Measurements from ENCODE around the gene CAMSAP3.

CAMSAP3 gene

DNA sequence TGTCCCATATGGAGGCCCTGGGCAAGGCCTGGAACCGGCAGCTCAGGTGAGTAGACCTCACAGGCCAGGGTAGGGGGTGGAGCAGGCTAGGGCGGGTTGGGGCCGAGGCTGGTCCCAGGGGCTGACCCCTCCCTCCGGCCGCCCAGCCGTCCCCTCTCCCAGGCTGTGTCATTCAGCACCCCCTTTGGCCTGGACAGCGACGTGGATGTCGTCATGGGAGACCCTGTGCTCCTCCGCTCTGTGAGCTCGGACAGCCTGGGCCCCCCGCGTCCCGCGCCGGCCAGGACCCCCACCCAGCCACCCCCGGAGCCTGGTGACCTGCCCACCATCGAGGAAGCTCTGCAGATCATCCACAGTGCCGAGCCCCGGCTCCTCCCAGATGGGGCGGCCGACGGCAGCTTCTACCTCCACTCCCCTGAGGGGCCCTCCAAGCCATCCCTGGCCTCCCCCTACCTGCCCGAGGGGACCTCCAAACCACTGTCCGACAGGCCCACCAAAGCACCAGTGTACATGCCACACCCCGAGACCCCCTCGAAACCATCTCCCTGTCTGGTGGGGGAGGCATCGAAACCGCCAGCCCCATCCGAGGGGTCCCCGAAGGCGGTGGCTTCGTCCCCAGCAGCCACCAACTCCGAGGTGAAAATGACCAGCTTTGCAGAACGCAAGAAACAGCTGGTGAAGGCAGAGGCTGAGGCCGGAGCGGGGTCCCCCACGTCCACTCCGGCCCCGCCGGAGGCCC is 16.0 kb downstream of the CAMSAP3 start:
- TF ChIP-seq, protein P1, sequence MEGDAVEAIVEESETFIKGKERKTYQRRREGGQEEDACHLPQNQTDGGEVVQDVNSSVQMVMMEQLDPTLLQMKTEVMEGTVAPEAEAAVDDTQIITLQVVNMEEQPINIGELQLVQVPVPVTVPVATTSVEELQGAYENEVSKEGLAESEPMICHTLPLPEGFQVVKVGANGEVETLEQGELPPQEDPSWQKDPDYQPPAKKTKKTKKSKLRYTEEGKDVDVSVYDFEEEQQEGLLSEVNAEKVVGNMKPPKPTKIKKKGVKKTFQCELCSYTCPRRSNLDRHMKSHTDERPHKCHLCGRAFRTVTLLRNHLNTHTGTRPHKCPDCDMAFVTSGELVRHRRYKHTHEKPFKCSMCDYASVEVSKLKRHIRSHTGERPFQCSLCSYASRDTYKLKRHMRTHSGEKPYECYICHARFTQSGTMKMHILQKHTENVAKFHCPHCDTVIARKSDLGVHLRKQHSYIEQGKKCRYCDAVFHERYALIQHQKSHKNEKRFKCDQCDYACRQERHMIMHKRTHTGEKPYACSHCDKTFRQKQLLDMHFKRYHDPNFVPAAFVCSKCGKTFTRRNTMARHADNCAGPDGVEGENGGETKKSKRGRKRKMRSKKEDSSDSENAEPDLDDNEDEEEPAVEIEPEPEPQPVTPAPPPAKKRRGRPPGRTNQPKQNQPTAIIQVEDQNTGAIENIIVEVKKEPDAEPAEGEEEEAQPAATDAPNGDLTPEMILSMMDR (IDR thresholded peaks at IDR 0.05): no peak
- no peak for DNase-seq (ENCODE audit: low spot score)
- H3K4me3 ChIP-seq: no peak overlapping the region
- no peak overlapping the region for H3K27ac ChIP-seq

DNA sequence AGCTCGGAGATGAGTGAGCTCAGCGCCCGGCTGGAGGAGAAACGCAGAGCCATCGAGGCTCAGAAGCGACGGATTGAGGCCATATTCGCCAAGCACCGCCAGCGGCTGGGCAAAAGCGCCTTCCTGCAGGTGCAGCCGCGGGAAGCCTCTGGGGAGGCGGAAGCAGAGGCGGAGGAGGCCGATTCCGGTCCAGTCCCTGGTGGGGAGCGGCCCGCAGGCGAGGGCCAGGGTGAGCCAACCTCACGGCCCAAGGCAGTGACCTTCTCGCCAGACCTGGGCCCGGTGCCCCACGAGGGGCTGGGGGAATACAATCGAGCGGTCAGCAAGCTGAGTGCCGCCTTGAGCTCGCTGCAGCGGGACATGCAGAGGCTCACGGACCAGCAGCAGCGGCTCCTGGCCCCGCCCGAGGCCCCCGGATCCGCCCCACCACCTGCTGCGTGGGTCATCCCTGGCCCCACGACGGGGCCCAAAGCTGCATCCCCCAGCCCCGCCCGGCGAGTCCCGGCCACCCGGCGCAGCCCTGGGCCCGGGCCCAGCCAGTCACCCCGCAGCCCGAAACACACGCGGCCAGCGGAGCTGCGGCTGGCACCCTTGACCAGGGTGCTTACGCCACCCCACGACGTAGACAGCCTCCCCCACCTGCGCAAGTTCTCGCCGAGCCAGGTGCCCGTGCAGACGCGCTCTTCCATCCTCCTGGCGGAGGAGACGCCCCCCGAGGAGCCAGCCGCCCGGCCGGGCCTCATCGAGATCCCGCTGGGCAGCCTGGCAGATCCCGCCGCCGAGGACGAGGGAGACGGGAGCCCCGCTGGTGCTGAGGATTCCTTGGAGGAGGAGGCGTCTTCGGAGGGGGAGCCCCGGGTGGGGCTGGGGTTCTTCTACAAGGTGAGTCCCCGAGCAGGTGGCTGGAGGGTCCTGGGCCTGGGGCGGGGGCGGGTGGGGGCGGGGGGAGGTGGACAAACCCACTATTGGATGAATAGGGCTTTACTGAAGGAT is 16.9 kb downstream of the CAMSAP3 start:
- DNase-seq (ENCODE audit: low spot score): no peak
- TF ChIP-seq, protein P1 (IDR thresholded peaks at IDR 0.05): no peak
- Histone ChIP-seq H3K27ac (no peak overlapping the region), H3K4me3 (no peak overlapping the region)

DNA sequence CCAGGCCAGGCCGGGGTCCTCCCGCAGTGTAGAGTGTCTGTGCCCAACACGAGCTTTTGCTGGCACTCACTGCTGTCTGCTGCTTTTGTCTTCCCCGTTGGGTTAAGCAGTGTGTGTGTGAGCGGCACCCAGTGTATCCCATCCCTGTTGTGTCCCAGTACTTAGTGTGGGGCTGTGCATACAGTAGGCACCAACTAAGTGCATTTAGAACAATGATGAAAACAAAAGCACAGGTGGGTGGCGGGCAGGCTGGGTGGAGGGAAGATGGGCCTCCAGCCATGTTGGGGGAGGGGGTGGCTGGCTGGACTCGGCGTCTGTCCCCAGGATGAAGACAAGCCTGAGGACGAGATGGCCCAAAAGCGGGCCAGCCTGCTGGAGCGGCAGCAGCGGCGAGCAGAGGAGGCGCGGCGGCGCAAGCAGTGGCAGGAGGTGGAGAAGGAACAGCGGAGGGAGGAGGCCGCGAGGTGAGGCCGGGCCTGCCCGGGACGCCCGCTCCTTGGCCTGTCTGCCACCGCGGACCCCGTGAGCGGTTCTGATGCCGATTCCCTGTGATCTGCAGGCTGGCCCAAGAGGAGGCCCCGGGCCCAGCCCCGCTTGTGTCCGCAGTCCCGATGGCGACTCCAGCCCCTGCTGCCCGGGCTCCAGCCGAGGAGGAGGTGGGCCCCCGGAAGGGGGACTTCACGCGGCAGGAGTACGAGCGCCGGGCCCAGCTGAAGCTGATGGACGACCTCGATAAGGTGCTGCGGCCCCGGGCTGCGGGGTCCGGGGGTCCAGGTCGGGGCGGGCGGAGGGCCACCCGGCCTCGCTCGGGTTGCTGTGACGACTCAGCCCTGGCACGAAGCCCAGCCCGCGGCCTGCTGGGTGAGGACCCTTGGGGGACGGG is 19.4 kb downstream of the CAMSAP3 start:
- no peak overlapping the region for H3K27ac ChIP-seq
- DNase-seq (ENCODE audit: low spot score): no peak
- TF ChIP-seq, protein P1 (IDR thresholded peaks at IDR 0.05): no peak
- H3K4me3 ChIP-seq: no peak overlapping the region

DNA sequence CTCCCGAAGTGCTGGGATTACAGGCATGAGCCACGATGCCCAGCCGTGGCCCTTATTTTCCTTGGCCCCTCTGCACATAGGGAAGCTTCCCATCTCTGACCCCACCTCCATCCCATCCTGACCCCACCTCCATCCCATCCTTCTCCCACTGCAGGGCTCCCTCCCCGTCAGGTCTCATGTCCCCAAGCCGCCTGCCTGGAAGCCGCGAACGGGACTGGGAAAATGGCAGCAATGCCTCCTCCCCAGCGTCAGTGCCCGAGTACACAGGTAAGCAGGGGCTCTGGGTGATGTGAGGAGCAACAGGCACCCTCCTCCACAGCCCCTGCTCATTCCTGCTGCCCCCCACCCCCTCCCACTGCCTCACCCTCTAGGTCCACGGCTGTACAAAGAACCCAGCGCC is 21.5 kb downstream of the CAMSAP3 start:
- DNase-seq (ENCODE audit: low spot score): no peak
- Histone ChIP-seq H3K4me3 (no peak overlapping the region), H3K27ac (no peak overlapping the region)
- TF ChIP-seq, protein P1 (IDR thresholded peaks at IDR 0.05): no peak

DNA sequence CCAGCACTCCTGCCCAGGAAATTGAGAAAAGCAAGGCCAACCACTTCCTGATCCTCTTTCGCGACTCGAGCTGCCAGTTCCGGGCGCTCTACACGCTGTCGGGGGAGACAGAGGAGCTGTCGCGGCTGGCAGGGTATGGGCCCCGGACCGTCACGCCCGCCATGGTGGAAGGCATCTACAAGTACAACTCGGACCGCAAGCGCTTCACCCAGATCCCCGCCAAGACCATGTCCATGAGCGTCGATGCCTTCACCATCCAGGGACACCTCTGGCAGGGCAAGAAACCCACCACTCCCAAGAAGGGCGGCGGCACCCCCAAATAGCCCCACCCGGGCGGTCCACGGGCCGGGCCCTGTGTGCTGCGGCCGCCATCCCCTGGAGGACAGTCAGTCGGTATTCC is 22.1 kb downstream of the CAMSAP3 start:
- TF ChIP-seq, protein P1 (IDR thresholded peaks at IDR 0.05): no peak
- Histone ChIP-seq H3K27ac (no peak overlapping the region), H3K4me3 (no peak overlapping the region)
- no peak for DNase-seq (ENCODE audit: low spot score)

DNA sequence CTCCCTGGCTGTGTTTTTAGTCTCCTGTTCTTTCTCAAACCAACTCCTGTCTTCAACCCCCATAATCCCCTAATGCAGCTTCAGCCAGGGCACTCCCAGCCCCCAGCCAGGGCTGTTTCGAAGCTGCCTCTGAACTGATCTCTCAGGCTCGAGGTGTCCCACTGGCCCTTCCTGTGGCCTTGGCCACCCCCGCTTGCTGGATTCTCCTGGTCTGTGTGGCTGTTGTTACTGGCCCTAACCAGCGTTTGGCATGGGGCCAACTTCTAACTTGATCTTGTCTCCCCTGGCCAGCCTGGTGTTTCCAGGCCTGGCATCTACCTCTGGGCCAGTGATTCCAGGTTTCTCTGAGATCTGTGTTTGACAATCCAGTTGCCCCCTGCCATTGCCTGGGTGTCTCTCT is 22.7 kb downstream of the CAMSAP3 start:
- H3K27ac ChIP-seq: no peak overlapping the region
- no peak for DNase-seq (ENCODE audit: low spot score)
- TF ChIP-seq, protein P1 (IDR thresholded peaks at IDR 0.05): no peak
- H3K4me3 ChIP-seq: no peak overlapping the region

All from coronary artery (tissue), 2 donors.